Large intestine (tissue), 3 donors: ENCODE data around the gene AKIRIN2. TPM values are rescaled to one million over a fixed set of nuclear protein-coding genes. Genes with fewer than 3 reads are reported as not detected.

ENCODE experiments used
- DNase-seq, 2 donors: peaks; one replicate each; pipeline versions ENCODE4 v3.0.0 to v3.0.0-alpha.2; 2013
- H3K27ac ChIP-seq: one replicate; pipeline ENCODE4 v1.5.1; 2013; ENCODE audit warnings: low read length
- H3K27me3 ChIP-seq: 2 replicates; pipeline ENCODE4 v1.6.1; 2013; ENCODE audit warnings: low read length; ENCODE audit not compliant: control insufficient read depth, insufficient read depth
- H3K36me3 ChIP-seq: 2 replicates; pipeline ENCODE4 v1.6.1; 2013; ENCODE audit warnings: low read length; ENCODE audit not compliant: control insufficient read depth, insufficient read depth
- H3K4me1 ChIP-seq: one replicate; pipeline ENCODE4 v1.6.1; 2013; ENCODE audit warnings: low read length; ENCODE audit not compliant: control insufficient read depth, insufficient read depth
- H3K4me3 ChIP-seq: one replicate; pipeline ENCODE4 v1.5.1; 2013; ENCODE audit warnings: low read length
- H3K9me3 ChIP-seq: one replicate; pipeline ENCODE4 v1.6.1; 2013; ENCODE audit warnings: mild to moderate bottlenecking, low read depth, low read length, moderate library complexity; ENCODE audit not compliant: control insufficient read depth
- WGBS: methylation state at CpG from one replicate; pipeline ENCODE4 v1.1.5; 2013; ENCODE audit warnings: low lambda C conversion rate; ENCODE audit not compliant: insufficient coverage; 5-methylcytosine and 5-hydroxymethylcytosine counted together
- polyA plus RNA-seq: library from polyadenylated mRNA; unstranded; fragments of 120-200 nt; gene quantifications from one replicate; pipeline ENCODE4 v1.2.1, GENCODE V29; 2013

Gene AKIRIN2
- polyA plus RNA-seq, 1 donor, result 60.6 TPM

GRCh38 chr6:87655824-87656223 lies 46.2 kb downstream of the AKIRIN2 start:
- peaks cover 13% of the 10 kb centered on the region for H3K36me3 ChIP-seq
- H3K9me3 ChIP-seq, result no peaks in the 10 kb centered on the region
- DNase-seq, result no peak
- no peak overlapping the region for H3K27ac ChIP-seq
- no peaks in the 10 kb centered on the region for H3K4me1 ChIP-seq
- no peaks in the 10 kb centered on the region for H3K27me3 ChIP-seq
- no peak overlapping the region for H3K4me3 ChIP-seq

- Histone ChIP-seq H3K27ac (no peak overlapping the region), H3K9me3 (no peaks in the 10 kb centered on the region), H3K4me3 (no peak overlapping the region), H3K4me1 (no peaks in the 10 kb centered on the region), H3K27me3 (no peaks in the 10 kb centered on the region), H3K36me3 (peaks cover 13% of the 10 kb centered on the region)
- DNase-seq, result no peak
- 100% methylated on average over 1 of the region's 2 CpGs for WGBS
Observed at GRCh38 chr6:87654875-87655454, 47.1 kb downstream of the AKIRIN2 start.

GRCh38 chr6:87654122-87654521 lies 47.9 kb downstream of the AKIRIN2 start:
- no peaks in the 10 kb centered on the region for H3K27me3 ChIP-seq
- WGBS, result no CpG with 5 or more reads among the region's 1 CpG
- peaks cover 13% of the 10 kb centered on the region for H3K36me3 ChIP-seq
- H3K4me1 ChIP-seq, result no peaks in the 10 kb centered on the region
- no peak for DNase-seq
- H3K4me3 ChIP-seq, result no peak overlapping the region
- H3K9me3 ChIP-seq, result no peaks in the 10 kb centered on the region
- H3K27ac ChIP-seq, result no peak overlapping the region

- Histone ChIP-seq H3K27me3 (no peaks in the 10 kb centered on the region), H3K27ac (no peak overlapping the region), H3K9me3 (no peaks in the 10 kb centered on the region), H3K4me3 (no peak overlapping the region), H3K36me3 (peaks cover 13% of the 10 kb centered on the region), H3K4me1 (no peaks in the 10 kb centered on the region)
- WGBS, result 80% methylated on average over 1 of the region's 3 CpGs
- no peak for DNase-seq
Observed at GRCh38 chr6:87653074-87653962, 48.7 kb downstream of the AKIRIN2 start.

GRCh38 chr6:87645080-87645479 lies 57.0 kb downstream of the AKIRIN2 start:
- H3K4me1 ChIP-seq, result no peaks in the 10 kb centered on the region
- no peak overlapping the region for H3K27ac ChIP-seq
- peaks cover 5% of the 10 kb centered on the region for H3K36me3 ChIP-seq
- 71% methylated on average over 1 of the region's 1 CpG for WGBS
- H3K9me3 ChIP-seq, result no peaks in the 10 kb centered on the region
- DNase-seq, result no peak
- no peak overlapping the region for H3K4me3 ChIP-seq
- no peaks in the 10 kb centered on the region for H3K27me3 ChIP-seq

GRCh38 chr6:87641065-87641692 lies 60.9 kb downstream of the AKIRIN2 start:
- DNase-seq, result no peak
- Histone ChIP-seq H3K27ac (no peak overlapping the region), H3K9me3 (no peaks in the 10 kb centered on the region), H3K36me3 (peaks cover 15% of the 10 kb centered on the region), H3K27me3 (no peaks in the 10 kb centered on the region), H3K4me3 (no peak overlapping the region), H3K4me1 (no peaks in the 10 kb centered on the region)
- WGBS, result 89% methylated on average over 1 of the region's 1 CpG

- H3K36me3 ChIP-seq, result peaks cover 17% of the 10 kb centered on the region
- H3K4me3 ChIP-seq, result no peak overlapping the region
- H3K9me3 ChIP-seq, result no peaks in the 10 kb centered on the region
- no CpG with 5 or more reads among the region's 4 CpGs for WGBS
- H3K27ac ChIP-seq, result no peak overlapping the region
- H3K4me1 ChIP-seq, result no peaks in the 10 kb centered on the region
- no peaks in the 10 kb centered on the region for H3K27me3 ChIP-seq
- DNase-seq, result no peak
Observed at GRCh38 chr6:87639373-87639772, 62.7 kb downstream of the AKIRIN2 start.

- no peaks in the 10 kb centered on the region for H3K4me1 ChIP-seq
- no peaks in the 10 kb centered on the region for H3K27me3 ChIP-seq
- no peak overlapping the region for H3K27ac ChIP-seq
- DNase-seq, result no peak
- peaks cover 20% of the 10 kb centered on the region for H3K36me3 ChIP-seq
- no peak overlapping the region for H3K4me3 ChIP-seq
- H3K9me3 ChIP-seq, result no peaks in the 10 kb centered on the region
- WGBS, result 100% methylated on average over 1 of the region's 1 CpG
Observed at GRCh38 chr6:87637106-87637505, 64.9 kb downstream of the AKIRIN2 start.

- 88% methylated on average over 1 of the region's 1 CpG for WGBS
- DNase-seq, result no peak
- H3K36me3 ChIP-seq, result peaks cover 17% of the 10 kb centered on the region
- H3K9me3 ChIP-seq, result no peaks in the 10 kb centered on the region
- no peaks in the 10 kb centered on the region for H3K4me1 ChIP-seq
- H3K27ac ChIP-seq, result no peak overlapping the region
- no peaks in the 10 kb centered on the region for H3K27me3 ChIP-seq
- H3K4me3 ChIP-seq, result no peak overlapping the region
Observed at GRCh38 chr6:87636315-87636714, 65.7 kb downstream of the AKIRIN2 start.

- peaks cover 9% of the 10 kb centered on the region for H3K4me1 ChIP-seq
- no peaks in the 10 kb centered on the region for H3K9me3 ChIP-seq
- no peak overlapping the region for H3K27ac ChIP-seq
- no peaks in the 10 kb centered on the region for H3K27me3 ChIP-seq
- no peak for DNase-seq
- WGBS, result no CpG with 5 or more reads among the region's 3 CpGs
- peaks cover 12% of the 10 kb centered on the region for H3K36me3 ChIP-seq
- no peak overlapping the region for H3K4me3 ChIP-seq
Observed at GRCh38 chr6:87633851-87634250, 68.2 kb downstream of the AKIRIN2 start.
